ENCODE results near the gene PDX1. TPM values are rescaled to one million over a fixed set of nuclear protein-coding genes. Genes with fewer than 3 reads are reported as not detected.

PDX1 gene
- total and polyA plus RNA-seq, 9 of the 15 experiments (the other 6 are each of a cell fraction or from before 2014, with no cell fraction given) = not detected

- TF ChIP-seq MITF (IDR thresholded peaks at IDR 0.05) (no peak), NKRF (IDR thresholded peaks at IDR 0.05; ENCODE audit: borderline replicate concordance) (no peak), HEY1 (CRISPR knock-in tag; IDR thresholded peaks at IDR 0.05; ENCODE audit: borderline replicate concordance) (no peak)
These were observed 34.6 kb downstream of the PDX1 start (continued) for GRCh38 chr13:27954406-27954851.

GRCh38 chr13:27955014-27955591 is 35.3 kb downstream of the PDX1 start:
- no peaks in the 10 kb centered on the region for H3K36me3 ChIP-seq (ENCODE audit: control insufficient read depth, insufficient read depth, low read length)
- H4K20me1 ChIP-seq (replicated peaks; ENCODE audit: control insufficient read depth, insufficient read depth, low read length) = no peaks in the 10 kb centered on the region
- intact Hi-C loops (cut with micrococcal nuclease) = no loop called here
- in situ Hi-C loops (cut with MboI) = loop anchor here (25.0 kb wide), 1 partner anchor 443 kb away; no protein-coding TSS in a partner anchor
- H3K9ac ChIP-seq (ENCODE audit: insufficient read depth in 1 of 2, low read depth in 2 of 2, low read length in 2 of 2) = no peak overlapping the region
- CTCF ChIA-PET (ENCODE audit: low intra/inter-chr PET ratio) = no interaction called here
- ATAC-seq = no peak
- DNase-seq (ENCODE audit: extremely low read depth in 1 of 4, low spot score in 3 of 4) = no peak
- peaks cover 0 to 14% of the 10 kb centered on the region in 2 experiments; a peak in 2 of 5 replicates for H3K4me1 ChIP-seq (replicated peaks in 1 of 2; ENCODE audit: control insufficient read depth in 2 of 2, insufficient read depth in 2 of 2, low read length in 2 of 2)
- H3K9me1 ChIP-seq (ENCODE audit: control insufficient read depth, insufficient read depth, low read length) = no peaks in the 10 kb centered on the region
- no peak overlapping the region for H2AFZ ChIP-seq (ENCODE audit: low read depth, low read length)
- no peak overlapping the region for H3K27ac ChIP-seq (ENCODE audit: extremely low read depth, low read depth, low read length)
- 7% methylated on average over 11 of the region's 11 CpGs for WGBS (ENCODE audit: insufficient coverage, low coverage, missing lambda C conversion rate)
- H3K79me2 ChIP-seq (ENCODE audit: control insufficient read depth, insufficient read depth, low read length) = no peaks in the 10 kb centered on the region
- FAIRE-seq = no peak
- H3K9me3 ChIP-seq (replicated peaks; ENCODE audit: control insufficient read depth, insufficient read depth, low read depth, low read length) = no peaks in the 10 kb centered on the region
- H3K4me3 ChIP-seq = no peak overlapping the region
- POLR2A ChIA-PET = no interaction called here
- no TSS peak for BruUV-seq (replicated peaks)
- H3K4me2 ChIP-seq (ENCODE audit: insufficient read depth, low read length) = no peak overlapping the region
- H3K27me3 ChIP-seq (ENCODE audit: control insufficient read depth in 2 of 2, insufficient read depth in 2 of 2, low read length in 2 of 2) = peaks cover 2 to 10% of the 10 kb centered on the region in 2 experiments; a peak in 1 of 5 replicates
- no peak for TF ChIP-seq ZBTB34 (CRISPR knock-in tag; IDR thresholded peaks at IDR 0.05)
- TF ChIP-seq RERE (CRISPR knock-in tag; IDR thresholded peaks at IDR 0.05; ENCODE audit: borderline replicate concordance) = no peak
- TF ChIP-seq SNIP1 (IDR thresholded peaks at IDR 0.05; ENCODE audit: low read depth) = no peak
- TF ChIP-seq ZNF316 (IDR thresholded peaks at IDR 0.05) = no peak
- TF ChIP-seq TRIM24 (IDR thresholded peaks at IDR 0.05) = no peak
- no peak for TF ChIP-seq CHD4 (IDR thresholded peaks at IDR 0.05; ENCODE audit: insufficient read depth, insufficient replicate concordance, low read depth, low read length, poor library complexity, severe bottlenecking)

Measured in K562 (cell line).